Melanocyte of skin (primary cell): ENCODE measurements around the gene ATP6AP1. TPM values are rescaled to one million over a fixed set of nuclear protein-coding genes. Genes with fewer than 3 reads are reported as not detected.

Experiments used
- small RNA-seq, 2 donors: library from RNA; depleted of rRNA; stranded (forward); fragments of <200 nt; gene quantifications; one replicate each; pipeline ENCODE3, GENCODE V24; 2012
- total RNA-seq, 2 donors: library from RNA; depleted of rRNA; stranded (reverse); fragments of >200 nt; gene quantifications; 2 replicates each; pipeline ENCODE4 v1.2.3, GENCODE V29; 2012

ATP6AP1 gene, protein sequence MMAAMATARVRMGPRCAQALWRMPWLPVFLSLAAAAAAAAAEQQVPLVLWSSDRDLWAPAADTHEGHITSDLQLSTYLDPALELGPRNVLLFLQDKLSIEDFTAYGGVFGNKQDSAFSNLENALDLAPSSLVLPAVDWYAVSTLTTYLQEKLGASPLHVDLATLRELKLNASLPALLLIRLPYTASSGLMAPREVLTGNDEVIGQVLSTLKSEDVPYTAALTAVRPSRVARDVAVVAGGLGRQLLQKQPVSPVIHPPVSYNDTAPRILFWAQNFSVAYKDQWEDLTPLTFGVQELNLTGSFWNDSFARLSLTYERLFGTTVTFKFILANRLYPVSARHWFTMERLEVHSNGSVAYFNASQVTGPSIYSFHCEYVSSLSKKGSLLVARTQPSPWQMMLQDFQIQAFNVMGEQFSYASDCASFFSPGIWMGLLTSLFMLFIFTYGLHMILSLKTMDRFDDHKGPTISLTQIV
- total RNA-seq = 100 to 1,000 TPM in 1 of 2 donors, 10 to 100 TPM in 1; 76.6 to 118 TPM

DNA sequence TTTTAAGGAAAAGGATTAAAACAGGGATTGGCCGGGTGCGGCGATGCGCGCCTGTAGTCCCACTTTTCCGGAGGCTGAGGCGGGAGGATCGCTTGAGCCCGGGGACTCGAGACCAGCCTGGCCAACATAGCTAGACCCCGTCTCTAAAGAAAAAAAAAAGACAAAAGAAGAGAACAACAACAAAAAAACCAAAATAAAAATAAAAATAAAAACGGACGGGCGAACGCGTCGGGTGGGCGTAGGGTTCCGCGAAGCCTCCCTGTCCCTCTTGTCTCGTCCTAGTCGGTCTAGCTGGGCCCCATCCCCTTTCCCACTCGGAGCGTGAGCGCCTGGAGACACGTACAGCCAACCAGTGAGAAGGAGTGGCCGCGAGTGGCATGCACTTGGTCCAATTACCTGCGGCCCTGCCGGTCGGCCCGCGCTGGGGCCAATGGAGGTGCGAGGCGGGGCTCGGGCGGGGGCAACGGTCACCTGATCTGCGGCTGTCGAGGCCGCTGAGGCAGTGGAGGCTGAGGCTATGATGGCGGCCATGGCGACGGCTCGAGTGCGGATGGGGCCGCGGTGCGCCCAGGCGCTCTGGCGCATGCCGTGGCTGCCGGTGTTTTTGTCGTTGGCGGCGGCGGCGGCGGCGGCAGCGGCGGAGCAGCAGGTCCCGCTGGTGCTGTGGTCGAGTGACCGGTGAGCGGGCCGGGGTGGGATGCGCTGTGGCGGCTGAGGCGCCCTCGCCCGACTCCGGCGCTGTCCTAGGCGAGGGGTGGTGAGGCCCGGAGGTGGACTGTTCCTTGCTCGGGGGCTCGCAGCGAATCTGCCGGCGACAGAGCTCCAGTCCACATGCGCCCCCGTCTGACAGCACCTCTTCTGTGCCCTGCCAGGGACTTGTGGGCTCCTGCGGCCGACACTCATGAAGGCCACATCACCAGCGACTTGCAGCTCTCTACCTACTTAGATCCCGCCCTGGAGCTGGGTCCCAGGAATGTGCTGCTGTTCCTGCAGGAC is at the start of gene ATP6AP1:
Gene ATP6AP1, plus strand, starts transcription at position 502 of the 996 bp plus-strand sequence. Its CDS starts 16 bp downstream, at position 518.

GRCh38 chrX:154378799-154379568 is 49.5 kb upstream of the ATP6AP1 start, which contains the start of gene EMD:
EMD (plus strand) TSS chrX:154379295; CDS start chrX:154379485, 190 bp downstream.

GRCh38 chrX:154397888-154398667 is 30.4 kb upstream of the ATP6AP1 start, which contains the start of gene RPL10:
RPL10 (plus strand) TSS chrX:154398377; CDS start chrX:154398520, 143 bp downstream.

DNA sequence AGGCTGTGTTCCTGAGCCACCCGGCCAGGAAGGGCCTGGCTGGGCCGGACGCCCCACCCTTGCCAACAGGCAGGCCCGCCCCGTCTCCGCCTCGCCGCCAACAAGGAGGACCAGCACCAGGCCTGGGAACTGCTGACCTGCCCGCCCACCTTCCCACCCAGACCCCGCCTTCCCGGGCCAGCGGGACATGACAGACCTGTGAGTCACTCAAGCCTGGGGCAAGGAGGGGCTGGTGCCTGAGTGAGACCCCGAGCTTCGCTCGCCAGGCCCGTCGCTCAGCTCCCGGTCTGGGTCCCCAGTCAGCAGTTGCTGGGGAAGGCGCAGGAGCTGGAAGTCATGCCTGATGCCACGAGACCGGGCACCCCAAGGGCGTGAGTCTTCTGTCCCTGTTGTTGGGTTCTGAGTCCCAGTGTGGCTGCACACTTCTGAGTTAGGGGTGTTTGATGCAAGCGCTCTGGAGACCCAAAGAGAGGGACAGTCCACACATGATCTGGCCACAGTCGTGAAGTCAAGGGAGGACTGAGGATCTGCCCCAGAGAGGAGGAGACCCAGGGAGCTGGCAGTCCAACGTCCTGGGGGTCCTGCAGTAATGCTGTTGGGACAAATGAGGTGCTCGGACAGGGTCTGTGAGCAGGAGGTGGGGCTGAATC is 19.1 kb upstream of the ATP6AP1 start, which contains the start of gene DNASE1L1:
Gene DNASE1L1, minus strand, starts transcription at position 33 of the 650 bp plus-strand sequence. CDS start 3,686 bp downstream, outside the sequence.

DNA sequence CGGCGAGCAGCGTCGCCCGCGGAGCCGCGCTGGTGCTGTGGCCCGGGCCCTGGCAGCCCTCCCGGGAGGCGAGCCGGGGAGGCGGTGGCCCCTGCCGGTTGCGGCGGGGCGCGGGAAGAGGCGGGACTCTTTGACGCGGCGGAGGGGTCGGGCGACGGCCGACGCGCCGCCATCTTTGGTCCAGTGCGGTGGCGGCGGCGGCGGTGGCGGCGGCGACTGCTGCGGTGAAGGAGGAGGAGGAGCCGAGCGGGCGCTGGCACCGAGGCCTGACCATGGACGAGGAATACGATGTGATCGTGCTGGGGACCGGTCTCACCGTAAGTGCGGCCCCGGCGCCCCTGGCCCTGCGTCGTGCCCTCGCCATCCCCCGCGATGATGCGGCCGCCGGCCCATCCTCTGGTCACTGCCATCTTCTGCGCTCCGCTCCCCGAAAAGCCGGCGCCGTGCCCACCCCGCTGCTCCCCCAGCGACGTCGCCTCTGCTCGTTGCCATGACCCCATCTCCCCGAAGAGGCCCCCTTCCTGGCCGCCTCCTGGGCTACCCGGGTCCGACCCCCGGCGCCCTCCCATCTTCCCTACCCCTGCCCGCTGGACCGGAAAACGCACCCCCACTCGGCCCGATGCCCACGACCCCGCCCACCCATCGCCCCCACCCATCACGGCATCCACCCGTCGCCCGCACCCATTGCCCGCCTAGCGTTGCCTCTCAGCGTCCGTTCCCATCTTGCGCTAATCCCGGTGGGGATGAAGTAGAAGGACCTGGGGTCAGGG is 8.7 kb downstream of the ATP6AP1 start, which contains the start of gene GDI1:
Gene GDI1, plus strand, starts transcription at position 172 of the 770 bp plus-strand sequence. Its CDS starts 101 bp downstream, at position 273.

DNA sequence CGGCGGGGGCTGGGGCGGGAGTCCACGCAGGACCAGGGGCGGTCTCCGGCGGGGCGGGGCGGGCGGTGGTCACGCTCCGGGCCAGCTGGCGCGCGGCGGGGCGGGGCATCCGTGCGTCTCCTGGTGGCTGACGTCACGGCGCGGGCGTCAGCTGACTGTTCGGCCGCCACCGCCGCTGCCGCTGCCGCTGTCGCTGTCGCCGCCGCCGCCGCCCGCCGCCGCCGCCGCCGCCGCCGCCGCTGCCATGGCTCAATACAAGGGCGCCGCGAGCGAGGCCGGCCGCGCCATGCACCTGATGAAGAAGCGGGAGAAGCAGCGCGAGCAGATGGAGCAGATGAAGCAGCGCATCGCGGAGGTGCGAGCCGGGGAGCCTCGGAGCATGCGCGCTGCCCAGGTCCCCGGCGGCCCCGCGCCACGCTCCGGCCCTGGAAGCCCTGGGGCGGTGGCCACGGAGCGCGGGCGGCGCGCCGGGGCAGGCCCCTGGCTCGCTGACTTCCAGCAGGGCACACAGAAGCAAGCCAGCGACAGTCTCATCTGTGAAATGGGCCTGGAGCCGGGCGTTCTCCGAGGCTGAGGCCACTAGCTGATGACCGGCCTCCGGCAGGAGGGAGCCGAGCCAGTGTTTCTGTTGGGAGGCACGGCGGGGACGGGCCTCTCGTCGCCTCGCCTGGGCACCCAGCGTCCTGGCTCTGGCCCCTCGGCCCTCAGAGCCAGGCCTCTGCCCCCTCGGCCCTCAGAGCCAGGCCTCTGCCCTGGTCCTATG is 15.7 kb downstream of the ATP6AP1 start, which contains the start of gene FAM50A:
Gene FAM50A, plus strand, starts transcription at position 150 of the 763 bp plus-strand sequence. Its CDS starts 95 bp downstream, at position 245.

DNA sequence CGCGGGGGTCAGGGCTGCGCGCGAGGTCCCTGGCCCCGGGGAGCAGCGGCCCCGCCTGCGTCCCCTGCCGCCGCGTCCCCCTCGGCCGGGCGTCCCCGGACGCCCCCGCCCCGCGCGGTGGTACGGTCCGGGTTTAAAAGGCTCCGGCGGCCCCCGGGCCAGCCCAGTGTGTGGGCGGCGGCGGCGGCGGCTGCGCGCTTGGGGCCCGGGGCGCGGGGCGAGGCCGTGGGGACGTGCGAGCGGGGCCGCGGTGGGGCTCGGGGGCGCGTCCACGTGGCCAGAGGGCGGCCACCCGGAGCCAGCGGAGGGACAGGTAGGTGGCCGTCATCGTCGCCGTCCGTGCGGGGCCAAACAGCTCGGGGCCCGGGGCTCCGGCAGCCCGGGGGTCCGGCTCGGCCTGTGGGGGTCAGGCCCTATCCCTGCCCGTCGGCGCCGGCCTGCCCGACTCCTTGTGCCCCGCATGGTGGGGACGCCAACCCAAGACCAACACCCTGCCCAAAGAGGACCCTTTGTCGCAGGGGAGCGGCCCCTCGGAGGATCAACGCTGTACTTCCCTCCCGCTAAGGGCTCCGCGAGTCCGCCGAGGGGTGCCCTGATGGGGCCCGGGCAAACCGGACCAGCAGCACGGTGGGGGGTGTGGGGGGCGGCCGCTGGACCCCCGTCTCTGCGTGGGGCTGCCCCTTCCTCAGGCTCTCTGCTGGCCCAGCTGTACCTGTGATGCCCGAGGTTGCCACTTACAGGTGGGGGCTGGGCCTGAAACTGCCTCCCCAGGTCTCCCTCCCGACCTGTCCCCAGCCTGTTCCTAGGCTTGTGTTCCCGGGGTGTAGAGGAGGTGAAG is 29.9 kb downstream of the ATP6AP1 start, which contains the start of gene PLXNA3:
Gene PLXNA3, plus strand, starts transcription at position 166 of the 838 bp plus-strand sequence. CDS start 1,903 bp downstream, outside the sequence.

DNA sequence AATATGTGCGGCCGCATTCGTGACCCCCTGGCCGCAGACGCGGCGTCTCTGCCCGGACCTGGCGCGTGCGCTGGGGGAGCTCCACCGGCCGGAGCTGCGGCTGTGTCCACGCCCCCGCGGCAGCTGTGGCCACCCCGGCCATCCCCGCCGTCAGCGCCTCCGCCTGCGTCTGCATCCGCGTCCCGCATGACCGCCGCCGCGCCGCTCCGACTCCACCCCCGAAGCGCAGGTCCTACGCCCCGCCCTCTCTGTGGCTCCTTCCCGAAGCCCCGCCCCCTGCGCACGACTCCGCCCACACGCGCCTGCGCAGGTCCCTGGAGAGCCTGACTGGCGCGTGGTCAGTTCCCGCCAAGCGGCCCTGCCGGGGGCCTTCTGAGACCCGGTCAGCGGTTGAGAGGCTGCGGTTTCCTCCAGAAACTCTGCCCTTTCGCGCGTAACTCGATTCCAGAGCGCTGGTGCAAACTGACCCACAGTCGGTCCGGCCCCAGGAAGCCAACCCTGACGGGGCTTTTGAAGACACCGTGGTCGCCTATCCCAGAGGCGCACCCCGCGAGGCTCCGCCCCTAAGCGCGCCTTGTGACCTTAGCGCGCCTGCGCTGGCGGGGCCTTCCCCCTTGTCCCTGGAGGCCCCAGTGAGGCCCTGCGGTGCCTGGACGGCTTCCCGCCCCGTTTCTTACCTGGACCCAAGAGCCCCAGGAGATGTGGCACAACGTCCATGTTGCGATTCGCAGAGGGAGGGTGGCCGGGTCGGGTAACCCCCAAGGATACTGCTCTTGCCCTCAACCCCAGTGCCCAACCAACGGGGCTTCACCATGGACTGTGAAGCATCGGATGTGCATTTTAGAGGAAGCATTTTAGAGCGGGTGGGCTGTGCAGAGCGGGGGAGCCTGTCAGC is 50.5 kb downstream of the ATP6AP1 start, which contains the start of gene LAGE3:
Gene LAGE3, minus strand, starts transcription at position 554 of the 895 bp plus-strand sequence. Its CDS starts 366 bp downstream, at position 188.

Small RNA genes lying within 50 kb of the gene (small RNA-seq; reads per million reads assigned to genes)
- gene MIR6858 = 0 reads per million in 2 donors
- gene SNORA70 = 0 reads per million in 2 donors

Other genes with a start within 250 kb of the ATP6AP1 start
- gene OPN1MW, start 246.1 kb upstream of the ATP6AP1 start, total RNA-seq = not detected
- not detected for gene OPN1MW2, start 208.9 kb upstream of the ATP6AP1 start, total RNA-seq
- gene OPN1MW3, start 171.1 kb upstream of the ATP6AP1 start, total RNA-seq = not detected
- gene TEX28, start 133.6 kb upstream of the ATP6AP1 start, total RNA-seq = not detected
- not detected for gene TKTL1, start 132.9 kb upstream of the ATP6AP1 start, total RNA-seq
- 100 to 1,000 TPM; 765 to 976 TPM for gene FLNA, start 54.0 kb upstream of the ATP6AP1 start, total RNA-seq
- 10 to 100 TPM; 27.5 to 42.0 TPM for gene EMD, start 49.4 kb upstream of the ATP6AP1 start, total RNA-seq
- gene RPL10, start 30.3 kb upstream of the ATP6AP1 start, total RNA-seq = 1,000 to 10,000 TPM in 1 of 2 donors, 100 to 1,000 TPM in 1; 813 to 1,193 TPM
- 10 to 100 TPM; 28.6 to 31.3 TPM for gene DNASE1L1, start 19.4 kb upstream of the ATP6AP1 start, total RNA-seq
- gene TAFAZZIN, start 17.1 kb upstream of the ATP6AP1 start, total RNA-seq = 10 to 100 TPM; 27.0 to 29.6 TPM
- 100 to 1,000 TPM in 1 of 2 donors, 10 to 100 TPM in 1; 98.1 to 105 TPM for gene GDI1, start 8.5 kb downstream of the ATP6AP1 start, total RNA-seq
- 10 to 100 TPM; 29.0 to 37.2 TPM for gene FAM50A, start 15.5 kb downstream of the ATP6AP1 start, total RNA-seq
- gene PLXNA3, start 29.6 kb downstream of the ATP6AP1 start, total RNA-seq = 1 to 10 TPM; 1.7 to 8.3 TPM
- gene LAGE3, start 50.6 kb downstream of the ATP6AP1 start, total RNA-seq = 10 to 100 TPM; 25.5 to 33.6 TPM
- 10 to 100 TPM; 36.1 to 59.6 TPM for gene UBL4A, start 57.9 kb downstream of the ATP6AP1 start, total RNA-seq
- gene SLC10A3, start 62.0 kb downstream of the ATP6AP1 start, total RNA-seq = 10 to 100 TPM in 1 of 2 donors, 1 to 10 TPM in 1; 5.2 to 10.7 TPM
- gene FAM3A, start 87.6 kb downstream of the ATP6AP1 start, total RNA-seq = 10 to 100 TPM; 20.6 to 21.7 TPM
- 100 to 1,000 TPM; 145 to 171 TPM for gene G6PD, start 118.2 kb downstream of the ATP6AP1 start, total RNA-seq
- 10 to 100 TPM; 12.0 to 15.3 TPM for gene IKBKG, start 118.9 kb downstream of the ATP6AP1 start, total RNA-seq
- gene CTAG1A, start 156.5 kb downstream of the ATP6AP1 start, total RNA-seq = not detected
- gene CTAG1B, start 190.6 kb downstream of the ATP6AP1 start, total RNA-seq = not detected
- not detected for gene CTAG2, start 224.9 kb downstream of the ATP6AP1 start, total RNA-seq